Measurements from ENCODE around the gene TMEM117.

TMEM117 gene

GRCh38 chr12:44334347-44334746, 498.5 kb downstream of the TMEM117 start:
- no peak for DNase-seq (ENCODE audit: low read depth)
- no peak for TF ChIP-seq MAX (IDR thresholded peaks at IDR 0.05; ENCODE audit: low read depth, low read length)
- no peak for TF ChIP-seq CTCF (IDR thresholded peaks at IDR 0.05; ENCODE audit: low read depth, low read length)
- no peak for TF ChIP-seq MYC (IDR thresholded peaks at IDR 0.05; ENCODE audit: low read depth, low read length)
- TF ChIP-seq POLR2A (IDR thresholded peaks at IDR 0.05; ENCODE audit: extremely low read depth, insufficient read length): no peak
- H3K4me3 ChIP-seq (ENCODE audit: low read depth, low read length): no peak overlapping the region

- TF ChIP-seq POLR2A (IDR thresholded peaks at IDR 0.05; ENCODE audit: extremely low read depth, insufficient read length) (no peak), MYC (IDR thresholded peaks at IDR 0.05; ENCODE audit: low read depth, low read length) (no peak), CTCF (IDR thresholded peaks at IDR 0.05; ENCODE audit: low read depth, low read length) (no peak), MAX (IDR thresholded peaks at IDR 0.05; ENCODE audit: low read depth, low read length) (no peak)
- no peak overlapping the region for H3K4me3 ChIP-seq (ENCODE audit: low read depth, low read length)
- DNase-seq (ENCODE audit: low read depth): no peak
Measured at GRCh38 chr12:44335030-44335429, 499.1 kb downstream of the TMEM117 start.

- TF ChIP-seq MAX (IDR thresholded peaks at IDR 0.05; ENCODE audit: low read depth, low read length): no peak
- no peak for TF ChIP-seq CTCF (IDR thresholded peaks at IDR 0.05; ENCODE audit: low read depth, low read length)
- TF ChIP-seq MYC (IDR thresholded peaks at IDR 0.05; ENCODE audit: low read depth, low read length): no peak
- no peak for TF ChIP-seq POLR2A (IDR thresholded peaks at IDR 0.05; ENCODE audit: extremely low read depth, insufficient read length)
- H3K4me3 ChIP-seq (ENCODE audit: low read depth, low read length): no peak overlapping the region
- no peak for DNase-seq (ENCODE audit: low read depth)
Measured at GRCh38 chr12:44336577-44336976, 500.7 kb downstream of the TMEM117 start.

GRCh38 chr12:44342371-44342770, 506.5 kb downstream of the TMEM117 start:
- TF ChIP-seq MYC (IDR thresholded peaks at IDR 0.05; ENCODE audit: low read depth, low read length) (no peak), CTCF (IDR thresholded peaks at IDR 0.05; ENCODE audit: low read depth, low read length) (no peak), POLR2A (IDR thresholded peaks at IDR 0.05; ENCODE audit: extremely low read depth, insufficient read length) (no peak), MAX (IDR thresholded peaks at IDR 0.05; ENCODE audit: low read depth, low read length) (no peak)
- no peak for DNase-seq (ENCODE audit: low read depth)
- no peak overlapping the region for H3K4me3 ChIP-seq (ENCODE audit: low read depth, low read length)

- no peak for TF ChIP-seq MAX (IDR thresholded peaks at IDR 0.05; ENCODE audit: low read depth, low read length)
- no peak for TF ChIP-seq CTCF (IDR thresholded peaks at IDR 0.05; ENCODE audit: low read depth, low read length)
- TF ChIP-seq POLR2A (IDR thresholded peaks at IDR 0.05; ENCODE audit: extremely low read depth, insufficient read length): no peak
- TF ChIP-seq MYC (IDR thresholded peaks at IDR 0.05; ENCODE audit: low read depth, low read length): no peak
- no peak overlapping the region for H3K4me3 ChIP-seq (ENCODE audit: low read depth, low read length)
- DNase-seq (ENCODE audit: low read depth): no peak
Measured at GRCh38 chr12:44347145-44347544, 511.3 kb downstream of the TMEM117 start.

GRCh38 chr12:44357494-44357893, 521.6 kb downstream of the TMEM117 start:
- no peak for DNase-seq (ENCODE audit: low read depth)
- TF ChIP-seq MYC (IDR thresholded peaks at IDR 0.05; ENCODE audit: low read depth, low read length) (no peak), CTCF (IDR thresholded peaks at IDR 0.05; ENCODE audit: low read depth, low read length) (no peak), POLR2A (IDR thresholded peaks at IDR 0.05; ENCODE audit: extremely low read depth, insufficient read length) (no peak), MAX (IDR thresholded peaks at IDR 0.05; ENCODE audit: low read depth, low read length) (no peak)
- no peak overlapping the region for H3K4me3 ChIP-seq (ENCODE audit: low read depth, low read length)

Measured in NB4 (cell line).